Measurements from ENCODE around the gene ACE. TPM values are rescaled to one million over a fixed set of nuclear protein-coding genes. Genes with fewer than 3 reads are reported as not detected.

ACE gene
- total and polyA plus RNA-seq, 4 donors = 1.1 to 6.9 (median 2.4) TPM

GRCh38 chr17:63506627-63507026, 29.8 kb downstream of the ACE start:
- 93% methylated on average over 3 of the region's 3 CpGs for WGBS
- H3K27ac ChIP-seq (ENCODE audit: low read depth in 1 of 2, low read length in 2 of 2) = no peak overlapping the region
- H3K4me3 ChIP-seq (ENCODE audit: low read depth in 1 of 3, low read length in 3 of 3) = no peak overlapping the region
- H3K27me3 ChIP-seq (ENCODE audit: control insufficient read depth in 4 of 4, insufficient read depth in 4 of 4, low read length in 3 of 4) = peaks cover 0 to 2% (median 0%) of the 10 kb centered on the region in 4 donors
- no peak overlapping the region for H3K9ac ChIP-seq (ENCODE audit: low read depth in 1 of 2, low read length in 2 of 2)
- H3K36me3 ChIP-seq (ENCODE audit: control insufficient read depth in 4 of 4, insufficient read depth in 3 of 4, low read depth in 1 of 4, low read length in 3 of 4) = no peaks in the 10 kb centered on the region
- DNase-seq (ENCODE audit: low spot score) = no peak
- no peak for TF ChIP-seq NR2F2 (IDR thresholded peaks at IDR 0.05)
- no peak for TF ChIP-seq ATF3 (IDR thresholded peaks at IDR 0.05)
- no peak for TF ChIP-seq GABPA (IDR thresholded peaks at IDR 0.05 in 1 of 2, conservative IDR thresholded peaks at IDR 0.05 in 1 of 2)
- no peak for TF ChIP-seq HNF4G (IDR thresholded peaks at IDR 0.05)
- no peak for TF ChIP-seq REST (IDR thresholded peaks at IDR 0.05)
- no peak for TF ChIP-seq SP1 (IDR thresholded peaks at IDR 0.05)
- no peak for TF ChIP-seq FOXA1 (IDR thresholded peaks at IDR 0.05)
- TF ChIP-seq JUND (IDR thresholded peaks at IDR 0.05) = no peak
- no peak for TF ChIP-seq TAF1 (conservative IDR thresholded peaks at IDR 0.05)
- H3K4me1 ChIP-seq (ENCODE audit: control insufficient read depth in 4 of 4, insufficient read depth in 4 of 4, low read length in 3 of 4) = no peaks in the 10 kb centered on the region
- H3K9me3 ChIP-seq (ENCODE audit: control insufficient read depth in 4 of 4, low read length in 3 of 4) = peaks cover 0 to 2% (median 0%) of the 10 kb centered on the region in 4 donors

- Histone ChIP-seq H3K9ac (ENCODE audit: low read depth in 1 of 2, low read length in 2 of 2) (no peak overlapping the region), H3K27ac (ENCODE audit: low read depth in 1 of 2, low read length in 2 of 2) (no peak overlapping the region), H3K4me1 (ENCODE audit: control insufficient read depth in 4 of 4, insufficient read depth in 4 of 4, low read length in 3 of 4) (no peaks in the 10 kb centered on the region), H3K4me3 (ENCODE audit: low read depth in 1 of 3, low read length in 3 of 3) (no peak overlapping the region), H3K27me3 (ENCODE audit: control insufficient read depth in 4 of 4, insufficient read depth in 4 of 4, low read length in 3 of 4) (no peaks in the 10 kb centered on the region), H3K9me3 (ENCODE audit: control insufficient read depth in 4 of 4, low read length in 3 of 4) (no peaks in the 10 kb centered on the region), H3K36me3 (ENCODE audit: control insufficient read depth in 4 of 4, insufficient read depth in 3 of 4, low read depth in 1 of 4, low read length in 3 of 4) (no peaks in the 10 kb centered on the region)
- no peak for DNase-seq (ENCODE audit: low spot score)
- TF ChIP-seq ATF3 (IDR thresholded peaks at IDR 0.05) = no peak
- 96% methylated on average over 8 of the region's 8 CpGs for WGBS
Measured at GRCh38 chr17:63511331-63511730, 34.5 kb downstream of the ACE start.

- Histone ChIP-seq H3K27ac (ENCODE audit: low read depth in 1 of 2, low read length in 2 of 2) (no peak overlapping the region), H3K36me3 (ENCODE audit: control insufficient read depth in 4 of 4, insufficient read depth in 3 of 4, low read depth in 1 of 4, low read length in 3 of 4) (no peaks in the 10 kb centered on the region), H3K9me3 (ENCODE audit: control insufficient read depth in 4 of 4, low read length in 3 of 4) (no peaks in the 10 kb centered on the region), H3K4me3 (ENCODE audit: low read depth in 1 of 3, low read length in 3 of 3) (no peak overlapping the region), H3K27me3 (ENCODE audit: control insufficient read depth in 4 of 4, insufficient read depth in 4 of 4, low read length in 3 of 4) (no peaks in the 10 kb centered on the region), H3K9ac (ENCODE audit: low read depth in 1 of 2, low read length in 2 of 2) (no peak overlapping the region), H3K4me1 (ENCODE audit: control insufficient read depth in 4 of 4, insufficient read depth in 4 of 4, low read length in 3 of 4) (peaks cover 0 to 4% (median 0%) of the 10 kb centered on the region in 4 donors)
- 86% methylated on average over 3 of the region's 3 CpGs for whole genome bisulfite sequencing
- no peak for TF ChIP-seq JUND (IDR thresholded peaks at IDR 0.05)
- TF ChIP-seq YY1 (IDR thresholded peaks at IDR 0.05) = no peak
- TF ChIP-seq FOXA1 (IDR thresholded peaks at IDR 0.05) = no peak
- no peak for TF ChIP-seq SP1 (IDR thresholded peaks at IDR 0.05)
- no peak for TF ChIP-seq TAF1 (conservative IDR thresholded peaks at IDR 0.05)
- TF ChIP-seq HNF4G (IDR thresholded peaks at IDR 0.05) = no peak
- no peak for DNase-seq (ENCODE audit: low spot score)
Measured at GRCh38 chr17:63512388-63512787, 35.5 kb downstream of the ACE start.
